Measurements from ENCODE around the gene TBCD.

TBCD gene

DNA sequence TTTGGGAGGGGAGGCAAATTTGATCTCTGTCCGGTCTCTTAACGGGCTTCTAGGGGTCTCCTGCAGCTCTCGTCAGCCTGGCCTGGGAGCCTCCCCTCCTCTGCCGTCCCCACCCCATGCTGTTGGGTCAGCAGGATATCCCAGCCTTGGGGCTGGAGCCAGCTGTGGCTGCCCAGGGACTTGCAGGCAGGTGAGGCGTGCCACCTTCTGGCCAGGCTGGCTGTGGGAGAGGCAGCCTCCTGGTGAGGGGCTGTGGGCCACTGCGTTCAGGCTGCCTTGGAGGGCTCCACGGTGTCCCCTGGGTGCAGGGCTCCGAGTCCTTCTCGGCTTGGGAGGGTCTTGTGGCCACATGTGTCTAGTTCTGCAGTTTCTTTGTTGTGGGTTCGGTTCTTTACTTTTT is 34.6 kb downstream of the TBCD start:
- H3K4me3 ChIP-seq (ENCODE audit: low read depth, low read length) = no peak overlapping the region
- in situ Hi-C loops (cut with HindIII; ENCODE audit: low sequenced_read_pairs) = no loop called here
- TF ChIP-seq CTCF (IDR thresholded peaks at IDR 0.05; ENCODE audit: low read depth, low read length, missing control alignments) = no peak
- no peak for DNase-seq (ENCODE audit: low read depth)

GRCh38 chr17:82787081-82787848 is 35.4 kb downstream of the TBCD start:
- no peak overlapping the region for H3K4me3 ChIP-seq (ENCODE audit: low read depth, low read length)
- DNase-seq (ENCODE audit: low read depth) = peak; percentile 57
- in situ Hi-C loops (cut with HindIII; ENCODE audit: low sequenced_read_pairs) = no loop called here
- TF ChIP-seq CTCF (IDR thresholded peaks at IDR 0.05; ENCODE audit: low read depth, low read length, missing control alignments) = no peak

- no peak for DNase-seq (ENCODE audit: low read depth)
- H3K4me3 ChIP-seq (ENCODE audit: low read depth, low read length) = no peak overlapping the region
- in situ Hi-C loops (cut with HindIII; ENCODE audit: low sequenced_read_pairs) = no loop called here
- no peak for TF ChIP-seq CTCF (IDR thresholded peaks at IDR 0.05; ENCODE audit: low read depth, low read length, missing control alignments)
Measured at GRCh38 chr17:82788206-82789001, 36.5 kb downstream of the TBCD start.

DNA sequence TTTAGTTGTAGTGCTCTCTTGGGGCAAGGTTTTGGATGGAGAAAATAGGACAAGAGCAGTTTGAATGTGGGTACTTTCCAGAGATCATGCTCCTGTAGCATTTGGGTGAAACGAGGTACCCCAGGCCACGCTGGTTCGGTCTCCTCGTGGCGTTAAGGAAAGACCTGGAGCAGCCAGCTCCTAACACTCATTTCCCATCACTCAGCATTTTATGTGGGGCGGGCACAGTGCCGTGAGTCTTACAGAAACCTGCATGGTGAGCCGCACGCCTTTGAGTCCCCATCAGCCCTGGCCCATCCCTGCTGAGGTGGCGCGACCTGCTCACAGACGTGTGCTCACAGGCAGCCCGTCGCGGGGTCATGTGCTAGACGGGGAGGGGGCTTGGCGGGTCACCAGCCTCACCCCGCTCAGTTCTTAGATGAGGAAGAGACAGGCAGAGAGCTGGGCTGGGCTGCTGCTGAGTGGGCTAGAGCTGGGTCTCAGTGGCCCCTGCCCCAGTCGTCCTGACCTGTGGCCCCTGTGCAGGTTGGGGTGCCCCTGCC is 37.3 kb downstream of the TBCD start:
- in situ Hi-C loops (cut with HindIII; ENCODE audit: low sequenced_read_pairs) = no loop called here
- no peak for DNase-seq (ENCODE audit: low read depth)
- H3K4me3 ChIP-seq (ENCODE audit: low read depth, low read length) = no peak overlapping the region
- TF ChIP-seq CTCF (IDR thresholded peaks at IDR 0.05; ENCODE audit: low read depth, low read length, missing control alignments) = no peak

GRCh38 chr17:82789806-82790205 is 37.9 kb downstream of the TBCD start:
- H3K4me3 ChIP-seq (ENCODE audit: low read depth, low read length) = no peak overlapping the region
- no peak for TF ChIP-seq CTCF (IDR thresholded peaks at IDR 0.05; ENCODE audit: low read depth, low read length, missing control alignments)
- in situ Hi-C loops (cut with HindIII; ENCODE audit: low sequenced_read_pairs) = no loop called here
- DNase-seq (ENCODE audit: low read depth) = no peak

GRCh38 chr17:82790391-82790790 is 38.5 kb downstream of the TBCD start:
- in situ Hi-C loops (cut with HindIII; ENCODE audit: low sequenced_read_pairs) = no loop called here
- H3K4me3 ChIP-seq (ENCODE audit: low read depth, low read length) = no peak overlapping the region
- DNase-seq (ENCODE audit: low read depth) = no peak
- TF ChIP-seq CTCF (IDR thresholded peaks at IDR 0.05; ENCODE audit: low read depth, low read length, missing control alignments) = no peak

All from astrocyte of the cerebellum (primary cell).